ENCODE measurements around the gene SBNO1.

Gene SBNO1

GRCh38 chr12:123242116-123242904, 122.3 kb downstream of the SBNO1 start:
- DNase-seq = no peak
